GM19351 (cell line): ENCODE data around the gene LCE1F.

ENCODE experiments used
- ATAC-seq: cut with Tn5 transposase; IDR thresholded peaks from one replicate; pipeline ENCODE4 v1.9.1; 2021; ENCODE audit warnings: mild to moderate bottlenecking, moderate library complexity; ENCODE audit not compliant: unreplicated experiment

Gene LCE1F

GRCh38 chr1:152770411-152770810 is 4.5 kb upstream of the LCE1F start:
- ATAC-seq = no peak

GRCh38 chr1:152776361-152776760 is 1.4 kb downstream of the LCE1F start:
- ATAC-seq = no peak

- ATAC-seq = no peak
Measured at GRCh38 chr1:152777510-152778137, 2.7 kb downstream of the LCE1F start.

- no peak for ATAC-seq
Measured at GRCh38 chr1:152783095-152783494, 8.2 kb downstream of the LCE1F start.

- no peak for ATAC-seq
Measured at GRCh38 chr1:152786077-152786476, 11.1 kb downstream of the LCE1F start, which contains the start of gene LCE1E. Gene LCE1E, plus strand, starts transcription at chr1:152786257. Its CDS starts 1,043 bp downstream, at chr1:152787300.

- no peak for ATAC-seq
Measured at GRCh38 chr1:152795686-152796085, 20.7 kb downstream of the LCE1F start.

GRCh38 chr1:152796421-152796820 is 21.5 kb downstream of the LCE1F start, which contains the start of gene LCE1D:
Gene LCE1D, plus strand, starts transcription at chr1:152796721. Its CDS starts 1,074 bp downstream, at chr1:152797795.
- ATAC-seq = no peak

- no peak for ATAC-seq
Measured at GRCh38 chr1:152801333-152801732, 26.4 kb downstream of the LCE1F start.

GRCh38 chr1:152806576-152806975 is 31.6 kb downstream of the LCE1F start, which contains the start of gene LCE1C:
Gene LCE1C, minus strand, starts transcription at chr1:152806651. Its CDS starts 1,173 bp downstream, at chr1:152805478.
- ATAC-seq = no peak

- no peak for ATAC-seq
Measured at GRCh38 chr1:152811050-152811449, 36.1 kb downstream of the LCE1F start.

- no peak for ATAC-seq
Measured at GRCh38 chr1:152811671-152812070, 36.7 kb downstream of the LCE1F start, which contains the start of gene LCE1B. Gene LCE1B, plus strand, starts transcription at chr1:152811971. Its CDS starts 476 bp downstream, at chr1:152812447.

- no peak for ATAC-seq
Measured at GRCh38 chr1:152817309-152817708, 42.4 kb downstream of the LCE1F start.

- ATAC-seq = no peak
Measured at GRCh38 chr1:152823294-152823693, 48.4 kb downstream of the LCE1F start.

GRCh38 chr1:152824964-152825363 is 50.0 kb downstream of the LCE1F start:
- no peak for ATAC-seq
